ENCODE data around the gene LYPD6.

The LYPD6 gene

DNA sequence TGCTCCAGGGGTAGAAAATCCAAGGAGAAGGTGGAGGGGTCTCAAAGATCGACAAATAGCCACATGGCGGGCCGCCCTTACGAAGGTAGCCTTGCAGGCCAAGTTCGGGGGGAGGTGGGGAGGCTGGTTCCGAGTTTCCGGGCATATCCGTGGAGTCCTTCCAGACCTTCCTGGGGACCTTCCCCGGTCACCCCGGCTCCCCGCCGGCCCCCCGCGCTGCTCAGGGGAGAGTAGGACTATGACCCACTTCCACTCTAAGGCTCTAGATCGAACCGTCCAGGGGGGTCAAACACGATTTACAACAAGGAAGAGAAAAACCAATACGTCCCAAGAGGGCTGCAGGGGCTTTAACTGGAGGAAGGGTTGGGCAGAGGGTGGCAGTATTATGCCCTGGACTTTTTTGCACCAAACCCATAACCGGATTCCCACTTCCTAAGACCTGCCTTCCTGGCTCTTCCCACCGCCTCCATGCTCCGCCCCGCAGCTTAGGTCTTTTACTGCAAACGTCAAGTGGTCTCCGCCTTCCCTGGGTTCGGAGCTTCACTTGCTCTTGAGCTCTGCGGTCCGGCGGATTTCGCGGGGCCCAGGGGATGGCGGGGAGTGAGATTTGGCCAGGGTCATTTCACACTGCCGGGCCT lies 779 bp upstream of the LYPD6 start:
- Histone ChIP-seq H3K4me1 (ENCODE audit: low read length) (no peaks in the 10 kb centered on the region), H2AFZ (ENCODE audit: low read length) (peak overlapping the region; percentile 83), H3K27me3 (replicated peaks; ENCODE audit: insufficient read depth, low read length) (no peaks in the 10 kb centered on the region), H3K27ac (ENCODE audit: low read length) (no peak overlapping the region), H3K79me2 (ENCODE audit: low read length) (no peaks in the 10 kb centered on the region), H3K9ac (ENCODE audit: low read length) (peak overlapping the region; percentile 56; the same call in 1 of the 2 replicates), H3K36me3 (replicated peaks; ENCODE audit: insufficient read depth, low read length) (no peaks in the 10 kb centered on the region), H3F3A (ENCODE audit: insufficient read depth, low read length) (no peaks in the 10 kb centered on the region), H3K9me2 (replicated peaks; ENCODE audit: insufficient read depth, low read length) (no peaks in the 10 kb centered on the region), H3K4me3 (ENCODE audit: low read length) (peak overlapping the region; percentile 73), H3K4me2 (ENCODE audit: low read depth, low read length) (peak overlapping the region; percentile 78), H3K9me3 (replicated peaks; ENCODE audit: insufficient read depth, low read length) (no peaks in the 10 kb centered on the region), H4K20me1 (ENCODE audit: insufficient read depth, low read length) (no peaks in the 10 kb centered on the region)
- TF ChIP-seq, protein P1, sequence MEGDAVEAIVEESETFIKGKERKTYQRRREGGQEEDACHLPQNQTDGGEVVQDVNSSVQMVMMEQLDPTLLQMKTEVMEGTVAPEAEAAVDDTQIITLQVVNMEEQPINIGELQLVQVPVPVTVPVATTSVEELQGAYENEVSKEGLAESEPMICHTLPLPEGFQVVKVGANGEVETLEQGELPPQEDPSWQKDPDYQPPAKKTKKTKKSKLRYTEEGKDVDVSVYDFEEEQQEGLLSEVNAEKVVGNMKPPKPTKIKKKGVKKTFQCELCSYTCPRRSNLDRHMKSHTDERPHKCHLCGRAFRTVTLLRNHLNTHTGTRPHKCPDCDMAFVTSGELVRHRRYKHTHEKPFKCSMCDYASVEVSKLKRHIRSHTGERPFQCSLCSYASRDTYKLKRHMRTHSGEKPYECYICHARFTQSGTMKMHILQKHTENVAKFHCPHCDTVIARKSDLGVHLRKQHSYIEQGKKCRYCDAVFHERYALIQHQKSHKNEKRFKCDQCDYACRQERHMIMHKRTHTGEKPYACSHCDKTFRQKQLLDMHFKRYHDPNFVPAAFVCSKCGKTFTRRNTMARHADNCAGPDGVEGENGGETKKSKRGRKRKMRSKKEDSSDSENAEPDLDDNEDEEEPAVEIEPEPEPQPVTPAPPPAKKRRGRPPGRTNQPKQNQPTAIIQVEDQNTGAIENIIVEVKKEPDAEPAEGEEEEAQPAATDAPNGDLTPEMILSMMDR (IDR thresholded peaks at IDR 0.05; ENCODE audit: low read length): no peak
- DNase-seq: peak; percentile 13

DNA sequence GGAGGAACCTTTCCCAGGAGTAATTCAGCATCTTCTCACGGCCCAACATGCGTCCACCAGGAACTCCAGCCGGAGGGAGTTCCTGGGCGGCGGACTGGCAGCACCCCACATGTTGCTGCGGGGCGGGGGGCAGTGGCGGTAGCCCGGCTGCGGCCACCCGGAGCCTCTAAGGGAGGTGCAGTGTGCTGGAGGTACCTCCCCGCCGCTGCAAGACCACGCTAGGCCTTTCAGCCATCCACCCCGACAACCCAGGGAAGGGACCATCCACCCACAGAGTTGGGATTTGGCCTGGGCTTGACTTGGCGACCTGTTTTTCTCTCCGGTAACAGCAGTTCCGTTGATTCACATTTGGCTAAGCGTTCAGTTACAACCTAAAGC lies 625 bp downstream of the LYPD6 start:
- Histone ChIP-seq H3K27me3 (replicated peaks; ENCODE audit: insufficient read depth, low read length) (no peaks in the 10 kb centered on the region), H3K36me3 (replicated peaks; ENCODE audit: insufficient read depth, low read length) (no peaks in the 10 kb centered on the region), H2AFZ (ENCODE audit: low read length) (peak overlapping the region; percentile 92), H4K20me1 (ENCODE audit: insufficient read depth, low read length) (no peaks in the 10 kb centered on the region), H3K9me2 (replicated peaks; ENCODE audit: insufficient read depth, low read length) (no peaks in the 10 kb centered on the region), H3F3A (ENCODE audit: insufficient read depth, low read length) (no peaks in the 10 kb centered on the region), H3K4me1 (ENCODE audit: low read length) (no peaks in the 10 kb centered on the region), H3K9ac (ENCODE audit: low read length) (peak overlapping the region; percentile 53; the same call in 1 of the 2 replicates), H3K4me2 (ENCODE audit: low read depth, low read length) (peak overlapping the region; percentile 83; the same call in 1 of the 2 replicates), H3K79me2 (ENCODE audit: low read length) (no peaks in the 10 kb centered on the region), H3K27ac (ENCODE audit: low read length) (no peak overlapping the region), H3K4me3 (ENCODE audit: low read length) (peak overlapping the region; percentile 75), H3K9me3 (replicated peaks; ENCODE audit: insufficient read depth, low read length) (no peaks in the 10 kb centered on the region)
- no peak for DNase-seq
- TF ChIP-seq EZH2phosphoT487 (IDR thresholded peaks at IDR 0.05; ENCODE audit: low read length) (no peak), EZH2 (optimal IDR thresholded peaks at IDR 0.05; ENCODE audit: low read depth, low read length) (no peak)
- TF ChIP-seq, protein P1 (IDR thresholded peaks at IDR 0.05; ENCODE audit: low read length): no peak

DNA sequence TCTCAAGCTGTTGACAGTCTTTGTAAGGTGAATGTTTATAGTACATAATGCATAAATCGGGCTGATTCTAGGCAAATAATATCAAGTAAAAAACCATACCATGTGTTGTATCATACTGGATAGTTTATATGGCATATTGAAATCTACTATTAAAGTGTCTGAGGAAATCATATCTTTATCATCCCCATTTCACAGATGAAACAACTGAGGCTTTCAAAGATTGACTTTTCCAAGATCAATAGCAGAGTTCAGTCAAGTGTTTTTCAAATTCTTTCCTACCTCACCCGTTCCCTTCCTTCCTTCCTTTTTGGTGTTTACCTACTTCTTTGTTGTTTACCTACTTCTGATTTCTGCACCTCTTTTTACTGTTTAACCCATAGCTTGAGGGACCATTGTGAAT lies 2.0 kb downstream of the LYPD6 start:
- TF ChIP-seq EZH2phosphoT487 (IDR thresholded peaks at IDR 0.05; ENCODE audit: low read length) (no peak), EZH2 (optimal IDR thresholded peaks at IDR 0.05; ENCODE audit: low read depth, low read length) (no peak)
- TF ChIP-seq, protein P1 (IDR thresholded peaks at IDR 0.05; ENCODE audit: low read length): no peak
- Histone ChIP-seq H3K4me2 (ENCODE audit: low read depth, low read length) (no peak overlapping the region), H3K9me3 (replicated peaks; ENCODE audit: insufficient read depth, low read length) (no peaks in the 10 kb centered on the region), H4K20me1 (ENCODE audit: insufficient read depth, low read length) (no peaks in the 10 kb centered on the region), H3K9ac (ENCODE audit: low read length) (no peak overlapping the region), H3K4me3 (ENCODE audit: low read length) (no peak overlapping the region), H3F3A (ENCODE audit: insufficient read depth, low read length) (no peaks in the 10 kb centered on the region), H3K27me3 (replicated peaks; ENCODE audit: insufficient read depth, low read length) (no peaks in the 10 kb centered on the region), H3K27ac (ENCODE audit: low read length) (no peak overlapping the region), H3K79me2 (ENCODE audit: low read length) (no peaks in the 10 kb centered on the region), H3K36me3 (replicated peaks; ENCODE audit: insufficient read depth, low read length) (no peaks in the 10 kb centered on the region), H3K4me1 (ENCODE audit: low read length) (no peaks in the 10 kb centered on the region), H2AFZ (ENCODE audit: low read length) (no peak overlapping the region), H3K9me2 (replicated peaks; ENCODE audit: insufficient read depth, low read length) (no peaks in the 10 kb centered on the region)
- DNase-seq: no peak

All from MM.1S (cell line).